BLaER1 treated with 17β-estradiol and CSF1 and Interleukin-3, amounts not matched to agents 10 nM and 100 nM (cell line): ENCODE data around the gene SYMPK.
"Not testable (repeated sequence)": the region's sequence is repeated elsewhere in the genome, so short reads cannot be mapped to it uniquely, and the experiment has no call there.

ENCODE experiments used
- H3K27ac ChIP-seq, 11 experiments: shearing (Covaris generic); formaldehyde crosslinking; 2 replicates each; pipeline ENCODE4 v1.8.1; 2022
- H3K27me3 ChIP-seq, 11 experiments: shearing (Covaris generic); formaldehyde crosslinking; 2 replicates each; pipeline ENCODE4 v1.8.1; 2022
- H3K36me3 ChIP-seq, 11 experiments: shearing (Covaris generic); formaldehyde crosslinking; 2 replicates each; pipeline ENCODE4 v1.8.1; 2022
- H3K4me1 ChIP-seq, 10 experiments: shearing (Covaris generic); formaldehyde crosslinking; 2 replicates each; pipeline ENCODE4 v1.8.1; 2022
- H3K4me2 ChIP-seq, 11 experiments: shearing (Covaris generic); formaldehyde crosslinking; 2 replicates each; pipeline ENCODE4 v1.8.1; 2022
- H3K4me3 ChIP-seq, 10 experiments: shearing (Covaris generic); formaldehyde crosslinking; 2 replicates each; pipeline ENCODE4 v1.8.1; 2022
- H3K9ac ChIP-seq, 11 experiments: shearing (Covaris generic); formaldehyde crosslinking; 2 replicates each; pipeline ENCODE4 v1.8.1; 2022
- H3K9me3 ChIP-seq, 11 experiments: shearing (Covaris generic); formaldehyde crosslinking; replicated peaks in 1 of 11; 2 replicates each; pipeline ENCODE4 v1.8.1; 2022
- H4K20me1 ChIP-seq, 11 experiments: shearing (Covaris generic); formaldehyde crosslinking; 2 replicates each; pipeline ENCODE4 v1.8.1; 2022
- Cebpa-rat ChIP-seq, 11 experiments: shearing (Covaris generic); IDR thresholded peaks; 2 replicates each; pipeline ENCODE4 v1.8.1; 2022

Gene SYMPK

DNA sequence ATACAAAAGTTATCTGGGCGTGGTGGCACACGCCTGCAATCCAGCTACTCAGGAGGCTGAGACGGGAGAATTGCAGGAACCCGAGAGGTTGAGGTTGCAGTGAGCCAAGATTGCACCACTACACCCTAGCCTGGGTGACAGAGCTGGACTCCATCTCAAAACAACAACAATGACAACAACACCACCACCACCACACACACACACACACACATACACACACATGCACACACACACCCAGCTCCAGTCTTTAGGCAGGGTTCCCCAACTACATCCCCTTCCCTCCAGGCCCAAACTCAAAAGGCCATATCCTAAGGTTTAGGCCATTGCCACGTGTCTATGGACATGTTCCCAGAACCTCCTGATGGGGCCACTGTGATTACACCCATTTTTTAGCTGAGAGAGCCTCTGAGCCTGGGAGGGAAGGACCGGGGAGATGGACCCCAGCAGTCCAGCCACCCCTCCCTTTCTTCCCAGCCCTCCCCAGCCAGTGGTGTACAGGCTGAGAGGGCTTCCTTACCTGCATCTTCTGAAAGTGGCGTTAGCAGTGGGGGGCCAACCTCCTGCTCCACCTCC, 61.3 kb downstream of the SYMPK start:
- H4K20me1 ChIP-seq: peaks cover 0 to 22% (median 8%) of the 10 kb centered on the region in 11 experiments; a peak in 11 of 22 replicates
- H3K9ac ChIP-seq: no peak overlapping the region
- TF ChIP-seq Cebpa-rat (IDR thresholded peaks at IDR 0.05): no peak
- 0 out of 22 replicates have a peak overlapping the region, but pooled peaks of 1 of the 11 experiments have one; percentile 79 for H3K27ac ChIP-seq
- peak overlapping the region in 9 of 11 experiments; percentile 12 to 89 (median 72); a peak in 14 of 22 replicates for H3K4me2 ChIP-seq
- peaks cover 0 to 70% (median 4%) of the 10 kb centered on the region in 11 experiments; a peak in 9 of 22 replicates for H3K27me3 ChIP-seq
- no peaks in the 10 kb centered on the region for H3K36me3 ChIP-seq
- H3K4me3 ChIP-seq: no peak overlapping the region
- peaks cover 30 to 50% (median 43%) of the 10 kb centered on the region in 10 experiments for H3K4me1 ChIP-seq
- H3K9me3 ChIP-seq: no peaks in the 10 kb centered on the region

DNA sequence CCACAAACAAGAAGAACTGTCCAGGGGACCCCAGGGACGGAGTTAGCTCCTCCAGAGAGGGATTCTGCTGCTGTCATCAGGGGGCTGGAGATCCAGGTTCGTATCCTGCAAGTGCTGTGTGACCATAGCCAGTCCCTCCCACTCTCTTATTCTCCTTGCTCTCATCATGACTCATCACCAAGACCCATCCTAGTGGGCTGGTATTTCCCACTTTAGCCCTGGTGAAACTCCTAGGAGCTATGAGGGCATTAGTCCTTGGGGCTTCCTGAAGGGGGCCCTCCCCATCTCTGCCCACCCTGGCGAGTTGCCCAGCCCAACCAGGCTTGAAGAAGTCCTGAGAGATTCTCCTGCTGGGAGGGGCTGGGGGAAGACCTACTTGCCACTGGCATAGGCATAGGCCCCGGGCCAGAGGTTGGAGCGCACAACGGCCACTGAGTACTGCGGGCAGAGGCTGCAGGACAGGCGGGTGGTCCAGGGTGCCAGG, 62.8 kb downstream of the SYMPK start:
- no peak for TF ChIP-seq Cebpa-rat (IDR thresholded peaks at IDR 0.05)
- peak overlapping the region; percentile 53 to 89 (median 78) for H3K4me2 ChIP-seq
- H3K4me1 ChIP-seq: peaks cover 20 to 40% (median 36%) of the 10 kb centered on the region in 10 experiments
- peaks cover 0 to 32% (median 8%) of the 10 kb centered on the region in 11 experiments; a peak in 11 of 22 replicates for H4K20me1 ChIP-seq
- H3K27me3 ChIP-seq: peaks cover 0 to 79% (median 6%) of the 10 kb centered on the region in 11 experiments; a peak in 13 of 22 replicates
- H3K4me3 ChIP-seq: 0 out of 20 replicates have a peak overlapping the region, but pooled peaks of 1 of the 10 experiments have one; percentile 3
- no peaks in the 10 kb centered on the region for H3K9me3 ChIP-seq
- H3K27ac ChIP-seq: peak overlapping the region in 6 of 11 experiments; percentile 15 to 84 (median 72); a peak in 11 of 22 replicates
- no peaks in the 10 kb centered on the region for H3K36me3 ChIP-seq
- H3K9ac ChIP-seq: peak overlapping the region in 5 of 11 experiments; percentile 29 to 72 (median 61); a peak in 7 of 22 replicates

DNA sequence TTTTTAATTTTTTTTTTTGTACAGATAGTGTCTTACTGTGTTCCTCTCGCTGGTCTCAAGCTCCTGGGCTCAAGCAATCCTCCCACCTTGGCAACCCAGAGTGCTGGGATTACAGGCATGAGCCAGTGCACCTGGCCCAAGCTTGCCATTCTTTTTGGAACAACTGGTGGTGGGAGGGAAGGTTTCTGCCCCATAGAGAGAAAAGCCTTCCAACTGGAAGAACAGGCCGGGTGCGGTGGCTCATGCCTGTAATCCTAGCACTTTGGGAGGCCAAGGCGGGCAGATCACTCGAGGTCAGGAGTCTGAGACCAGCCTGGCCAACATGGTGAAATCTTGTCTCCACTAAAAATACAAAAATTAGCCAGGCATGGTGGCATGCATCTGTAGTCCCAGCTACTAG, 63.4 kb downstream of the SYMPK start:
- Histone ChIP-seq H3K4me2 (peak overlapping the region; percentile 53 to 89 (median 78)), H3K27ac (peak overlapping the region in 7 of 11 experiments; percentile 15 to 84 (median 71); a peak in 12 of 22 replicates), H4K20me1 (peaks cover 0 to 38% (median 8%) of the 10 kb centered on the region in 11 experiments; a peak in 11 of 22 replicates), H3K9ac (peak overlapping the region in 5 of 11 experiments; percentile 27 to 72 (median 56); a peak in 9 of 22 replicates), H3K4me1 (peaks cover 20 to 40% (median 36%) of the 10 kb centered on the region in 10 experiments), H3K27me3 (peaks cover 0 to 80% (median 11%) of the 10 kb centered on the region in 11 experiments; a peak in 13 of 22 replicates)
- H3K36me3 ChIP-seq, H3K4me3 ChIP-seq, H3K9me3 ChIP-seq: not testable (repeated sequence)

DNA sequence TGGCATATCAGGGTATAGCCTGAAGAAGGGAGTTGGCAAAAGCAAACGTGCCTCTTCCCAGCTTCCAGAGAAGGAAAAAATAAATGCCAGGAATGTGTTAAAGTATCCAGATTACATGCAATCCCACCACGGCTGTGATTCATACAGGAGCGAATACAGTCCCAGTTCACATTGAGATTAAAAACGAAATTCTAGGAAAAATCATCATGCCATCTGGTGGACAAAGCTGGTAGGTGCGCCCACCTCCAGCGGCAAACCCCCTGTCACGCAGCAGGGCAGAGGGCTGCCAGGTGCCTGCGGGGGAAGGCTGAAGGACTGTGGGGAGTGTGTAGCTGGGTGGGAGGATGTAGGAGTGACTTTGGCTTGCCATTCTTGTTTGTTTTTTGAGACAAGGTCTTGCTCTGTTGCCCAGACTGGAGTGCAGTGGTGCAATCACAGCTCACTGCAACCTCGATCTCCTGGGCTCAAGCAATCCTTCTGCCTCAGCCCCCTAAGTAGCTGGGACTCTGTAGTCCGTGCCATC, 63.9 kb downstream of the SYMPK start:
- TF ChIP-seq Cebpa-rat (IDR thresholded peaks at IDR 0.05): peak in 5 of 11 experiments; percentile 38 to 93 (median 77); a peak in 11 of 22 replicates
- Histone ChIP-seq H3K4me3 (no peak overlapping the region), H3K27ac (peak overlapping the region in 6 of 11 experiments; percentile 15 to 84 (median 72); a peak in 12 of 22 replicates)

DNA sequence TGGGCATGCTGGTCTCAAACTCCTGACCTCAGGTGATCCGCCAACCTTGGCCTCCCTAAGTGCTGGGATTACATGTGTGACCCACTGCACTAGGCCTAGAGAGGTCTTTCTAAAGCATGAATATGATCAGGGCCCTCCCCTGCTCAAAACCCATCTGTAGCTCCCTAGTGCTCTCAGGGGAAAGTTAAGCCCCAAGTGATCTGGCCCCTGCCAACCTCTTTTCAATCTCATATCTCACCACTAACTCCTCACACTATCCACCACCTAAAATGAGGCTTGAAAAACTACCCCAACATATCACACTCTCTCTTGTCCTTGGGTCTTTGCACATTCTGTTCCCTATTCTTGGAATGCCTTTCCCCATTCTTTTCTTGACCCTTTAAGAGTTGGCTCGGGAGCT, 68.3 kb downstream of the SYMPK start:
- Histone ChIP-seq H3K27me3 (peaks cover under 1 to 65% (median 10%) of the 10 kb centered on the region in 11 experiments), H4K20me1 (peaks cover 26 to 62% (median 30%) of the 10 kb centered on the region in 11 experiments), H3K9ac (no peak overlapping the region), H3K27ac (no peak overlapping the region), H3K4me1 (peaks cover 42 to 56% (median 48%) of the 10 kb centered on the region in 10 experiments), H3K9me3 (no peaks in the 10 kb centered on the region), H3K4me2 (0 out of 22 replicates have a peak overlapping the region, but pooled peaks of 1 of the 11 experiments have one; percentile 1), H3K36me3 (peaks cover 4 to 11% (median 7%) of the 10 kb centered on the region in 11 experiments), H3K4me3 (no peak overlapping the region)
- no peak for TF ChIP-seq Cebpa-rat (IDR thresholded peaks at IDR 0.05)

More for the DNA sequence above, 63.9 kb downstream of the SYMPK start:
- Histone ChIP-seq H3K27me3 (peaks cover 0 to 81% (median 13%) of the 10 kb centered on the region in 11 experiments; a peak in 13 of 22 replicates), H3K4me2 (peak overlapping the region; percentile 53 to 89 (median 78)), H3K9me3 (no peaks in the 10 kb centered on the region), H3K36me3 (no peaks in the 10 kb centered on the region), H4K20me1 (peaks cover 0 to 39% (median 8%) of the 10 kb centered on the region in 11 experiments; a peak in 12 of 22 replicates), H3K9ac (peak overlapping the region in 5 of 11 experiments; percentile 27 to 72 (median 56); a peak in 8 of 22 replicates), H3K4me1 (peaks cover 25 to 43% (median 38%) of the 10 kb centered on the region in 10 experiments)

DNA sequence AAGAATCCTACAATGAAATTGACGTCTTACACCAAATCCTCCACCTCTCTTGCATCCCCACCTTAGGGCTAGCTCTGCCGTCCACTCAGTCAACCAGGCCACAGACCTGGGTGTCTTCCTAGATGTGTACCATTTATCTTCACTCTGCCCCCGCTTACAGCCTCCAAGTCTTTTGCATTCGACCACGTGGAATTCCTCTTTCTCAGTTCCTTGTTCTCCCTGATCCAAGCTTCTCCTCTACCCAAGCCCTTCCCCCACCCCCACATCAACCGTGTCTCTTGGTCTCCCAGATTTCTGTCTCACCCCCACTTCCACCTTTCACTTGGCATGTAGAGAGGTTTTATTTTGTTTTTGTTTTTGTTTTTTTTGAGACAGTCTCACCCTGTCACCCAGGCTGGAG, 69.1 kb downstream of the SYMPK start:
- Histone ChIP-seq H3K4me1 (peaks cover 34 to 49% (median 40%) of the 10 kb centered on the region in 10 experiments), H3K4me2 (peak overlapping the region; percentile 63 to 99 (median 78); a peak in 21 of 22 replicates), H3K9me3 (no peaks in the 10 kb centered on the region), H3K4me3 (no peak overlapping the region), H3K27ac (peak overlapping the region in 1 of 11 experiments; percentile 86; a peak in 2 of 22 replicates), H3K27me3 (peaks cover 8 to 65% (median 18%) of the 10 kb centered on the region in 11 experiments), H4K20me1 (peaks cover 32 to 63% (median 34%) of the 10 kb centered on the region in 11 experiments), H3K36me3 (peaks cover 11 to 19% (median 14%) of the 10 kb centered on the region in 11 experiments), H3K9ac (no peak overlapping the region)
- TF ChIP-seq Cebpa-rat (IDR thresholded peaks at IDR 0.05): no peak

DNA sequence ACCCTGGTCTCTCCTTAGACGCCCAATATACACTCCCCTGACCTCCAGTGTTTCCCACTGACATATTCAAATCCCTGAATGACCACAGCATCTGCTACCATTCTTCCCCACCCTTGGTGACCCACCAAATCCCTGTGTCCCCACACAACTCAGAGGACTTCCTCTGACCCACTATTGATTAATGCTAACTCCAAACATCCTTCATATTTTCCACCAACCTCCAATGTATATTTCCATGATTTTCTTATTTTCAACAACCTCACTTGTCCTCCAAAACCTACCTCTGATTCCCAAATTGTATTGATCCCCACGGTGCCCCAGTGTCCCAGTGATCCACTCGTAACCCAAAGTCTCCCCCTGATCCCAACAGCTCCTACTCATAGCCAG, 69.8 kb downstream of the SYMPK start:
- Histone ChIP-seq H3K9ac (peak overlapping the region in 3 of 11 experiments; percentile 82 to 88 (median 88); a peak in 4 of 22 replicates), H4K20me1 (peaks cover 39 to 70% (median 41%) of the 10 kb centered on the region in 11 experiments), H3K36me3 (peaks cover 18 to 26% (median 21%) of the 10 kb centered on the region in 11 experiments), H3K27ac (peak overlapping the region in 3 of 11 experiments; percentile 41 to 86 (median 83); a peak in 5 of 22 replicates), H3K27me3 (peaks cover 15 to 67% (median 25%) of the 10 kb centered on the region in 11 experiments), H3K4me3 (peak overlapping the region; percentile 73 to 86 (median 79); a peak in 17 of 20 replicates), H3K4me2 (peak overlapping the region; percentile 63 to 99 (median 78)), H3K9me3 (no peaks in the 10 kb centered on the region), H3K4me1 (peaks cover 32 to 47% (median 38%) of the 10 kb centered on the region in 10 experiments)
- TF ChIP-seq Cebpa-rat (IDR thresholded peaks at IDR 0.05): no peak

DNA sequence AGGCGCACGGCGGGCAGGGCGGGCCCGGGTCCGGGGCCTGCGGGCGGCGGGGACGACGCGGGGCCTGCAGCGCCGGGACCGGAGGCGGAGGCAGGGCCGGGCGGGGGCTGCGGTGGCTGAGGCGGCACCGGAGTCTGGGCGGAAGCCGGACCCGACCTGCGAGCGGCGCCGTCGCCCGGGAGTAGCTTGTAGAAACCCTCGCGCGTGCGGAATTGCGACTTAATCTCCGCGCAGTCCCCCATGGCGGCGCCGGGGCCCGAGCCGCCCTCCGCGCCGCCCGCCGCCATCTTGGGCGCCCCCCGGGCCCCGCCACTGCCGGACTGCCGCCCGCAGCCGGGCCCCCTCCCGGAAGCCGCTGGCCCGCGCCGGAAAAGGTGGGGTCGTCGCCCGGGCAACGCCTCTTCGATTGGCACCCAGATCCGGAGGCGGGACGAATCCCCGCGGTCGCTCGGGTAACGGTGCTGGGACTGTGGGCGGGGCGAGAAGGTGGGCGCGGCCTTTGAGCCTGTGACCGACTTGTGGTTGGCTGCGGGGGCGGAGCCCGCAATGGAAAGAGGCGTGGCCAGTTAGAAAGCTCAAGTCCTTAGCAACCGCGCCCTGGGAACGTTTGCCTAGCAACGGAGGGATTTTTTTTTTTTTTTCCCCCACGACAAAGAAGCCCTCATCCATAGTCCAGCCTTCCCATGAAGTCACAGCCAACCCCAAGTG, 70.3 kb downstream of the SYMPK start, which contains the start of gene DMWD:
TSS of gene DMWD (minus strand) at position 376 of the 708 bp plus-strand sequence. CDS start at position 287, 89 bp downstream.
- Histone ChIP-seq H3K9me3 (no peaks in the 10 kb centered on the region), H3K4me1 (peaks cover 32 to 47% (median 38%) of the 10 kb centered on the region in 10 experiments), H3K27me3 (peaks cover 21 to 67% (median 30%) of the 10 kb centered on the region in 11 experiments), H3K36me3 (peaks cover 20 to 32% (median 25%) of the 10 kb centered on the region in 11 experiments), H3K9ac (peak within 1 kb of the TSS; percentile 81 to 89 (median 86)), H3K27ac (peak within 1 kb of the TSS; percentile 67 to 91 (median 86); a peak in 21 of 22 replicates), H3K4me3 (peak within 1 kb of the TSS; percentile 73 to 86 (median 79)), H3K4me2 (peak within 1 kb of the TSS; percentile 93 to 100 (median 97)), H4K20me1 (peaks cover 45 to 70% (median 46%) of the 10 kb centered on the region in 11 experiments)
- TF ChIP-seq Cebpa-rat (IDR thresholded peaks at IDR 0.05): no peak
